Colon (tissue), 2 donors: ENCODE measurements around the gene PBRM1.
"Not testable (repeated sequence)": the region's sequence is repeated elsewhere in the genome, so short reads cannot be mapped to it uniquely, and the experiment has no call there.

Experiments
- FAIRE-seq: peaks from 2 replicates; lab custom pipeline; 2012; peaks lifted over from hg19 to GRCh38; lab: Jason Lieb, UNC
- donor health status: control.
- donor health status: control.

PBRM1 gene

DNA sequence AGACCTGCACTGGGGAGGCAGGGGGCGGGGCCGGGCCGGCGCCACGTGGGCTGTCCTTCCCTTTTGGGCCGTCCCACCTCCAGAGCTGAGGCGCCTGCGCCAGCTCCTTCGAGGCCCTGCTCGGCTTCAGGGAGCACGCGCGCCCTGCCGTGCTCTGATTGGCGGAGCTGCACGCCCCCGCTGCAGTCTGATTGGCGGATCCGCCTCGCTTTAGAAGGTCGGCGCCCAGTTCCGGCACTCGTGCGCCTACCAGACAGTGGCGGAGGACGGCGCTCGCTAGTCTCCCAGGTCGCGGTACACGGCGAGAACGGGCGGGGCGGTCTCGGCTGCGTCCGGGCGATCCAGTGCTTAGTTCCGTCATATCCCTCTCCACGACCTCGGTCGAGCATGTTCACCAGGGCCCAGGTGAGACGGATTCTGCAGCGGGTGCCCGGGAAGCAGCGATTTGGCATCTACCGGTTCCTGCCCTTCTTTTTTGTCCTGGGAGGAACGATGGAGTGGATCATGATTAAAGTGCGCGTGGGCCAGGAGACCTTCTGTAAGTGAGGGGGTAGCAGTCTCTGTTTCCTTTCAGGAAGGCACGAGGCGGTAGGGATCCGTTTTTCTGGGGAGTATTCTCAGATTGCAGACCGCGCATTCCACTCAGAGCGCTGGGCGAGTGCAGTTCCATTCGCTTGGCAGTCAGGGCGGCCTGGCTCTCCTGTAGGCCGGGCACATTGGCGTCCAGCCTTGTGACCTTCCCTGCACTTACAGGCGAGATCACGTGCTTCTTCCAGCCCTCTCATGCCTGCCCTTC is 149.1 kb downstream of the PBRM1 start, which contains the start of gene UQCC5:
Gene UQCC5, plus strand, starts transcription at position 237 of the 796 bp plus-strand sequence. Its CDS starts 151 bp downstream, at position 388.
- no peak for FAIRE-seq

DNA sequence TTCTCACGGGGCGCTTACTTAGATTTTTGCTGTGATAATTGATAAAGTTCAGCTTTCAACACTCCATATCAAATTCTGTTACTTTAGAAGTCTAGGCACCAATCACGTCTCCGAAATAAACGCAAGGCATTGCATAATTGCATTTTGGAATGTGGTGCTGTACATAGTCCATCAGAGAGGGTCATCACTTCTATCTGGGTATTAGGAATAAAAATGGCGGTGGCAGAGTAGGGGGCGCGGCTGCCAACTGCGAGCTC is 149.7 kb downstream of the PBRM1 start:
- FAIRE-seq, result no peak

DNA sequence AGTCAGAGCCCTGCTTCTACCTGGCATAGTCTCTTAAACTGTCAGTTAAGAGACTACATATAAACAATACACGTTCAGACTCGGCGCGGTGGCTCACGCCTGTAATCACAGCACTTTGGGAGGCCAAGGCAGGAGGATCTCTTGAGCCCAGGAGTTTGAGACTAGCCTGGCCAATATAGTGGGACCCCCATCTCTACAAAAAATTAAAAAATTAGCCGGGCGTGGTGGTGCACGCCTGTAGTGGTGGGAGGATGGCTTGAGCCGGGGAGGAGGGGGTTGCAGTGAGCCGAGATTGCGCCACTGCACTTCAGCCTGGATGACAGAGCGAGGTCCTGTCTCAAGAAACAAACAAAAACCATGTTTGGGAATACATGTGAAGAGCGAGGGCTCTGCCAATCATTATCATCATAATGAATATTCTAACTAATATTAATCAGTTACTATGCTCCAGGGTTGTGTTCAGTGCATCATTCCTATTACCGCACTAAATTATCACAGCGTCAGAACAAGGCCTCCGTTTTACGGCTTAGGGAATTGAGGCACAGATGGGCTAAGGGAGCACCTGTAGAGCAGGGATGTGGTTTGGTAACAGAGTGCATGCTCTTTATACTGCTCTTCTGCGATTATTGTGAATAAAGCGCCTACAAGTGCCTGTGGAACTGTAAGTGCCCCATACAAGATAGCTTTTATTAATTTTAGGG is 150.2 kb downstream of the PBRM1 start:
- FAIRE-seq, result no peak

- FAIRE-seq, result no peak
These were observed 151.2 kb downstream of the PBRM1 start for GRCh38 chr3:52534281-52535183.

- FAIRE-seq, result no peak
These were observed 152.0 kb downstream of the PBRM1 start, which contains the start of gene NT5DC2 for GRCh38 chr3:52533623-52534280. NT5DC2 (minus strand) TSS chr3:52533857; CDS start chr3:52533737, 120 bp downstream.

DNA sequence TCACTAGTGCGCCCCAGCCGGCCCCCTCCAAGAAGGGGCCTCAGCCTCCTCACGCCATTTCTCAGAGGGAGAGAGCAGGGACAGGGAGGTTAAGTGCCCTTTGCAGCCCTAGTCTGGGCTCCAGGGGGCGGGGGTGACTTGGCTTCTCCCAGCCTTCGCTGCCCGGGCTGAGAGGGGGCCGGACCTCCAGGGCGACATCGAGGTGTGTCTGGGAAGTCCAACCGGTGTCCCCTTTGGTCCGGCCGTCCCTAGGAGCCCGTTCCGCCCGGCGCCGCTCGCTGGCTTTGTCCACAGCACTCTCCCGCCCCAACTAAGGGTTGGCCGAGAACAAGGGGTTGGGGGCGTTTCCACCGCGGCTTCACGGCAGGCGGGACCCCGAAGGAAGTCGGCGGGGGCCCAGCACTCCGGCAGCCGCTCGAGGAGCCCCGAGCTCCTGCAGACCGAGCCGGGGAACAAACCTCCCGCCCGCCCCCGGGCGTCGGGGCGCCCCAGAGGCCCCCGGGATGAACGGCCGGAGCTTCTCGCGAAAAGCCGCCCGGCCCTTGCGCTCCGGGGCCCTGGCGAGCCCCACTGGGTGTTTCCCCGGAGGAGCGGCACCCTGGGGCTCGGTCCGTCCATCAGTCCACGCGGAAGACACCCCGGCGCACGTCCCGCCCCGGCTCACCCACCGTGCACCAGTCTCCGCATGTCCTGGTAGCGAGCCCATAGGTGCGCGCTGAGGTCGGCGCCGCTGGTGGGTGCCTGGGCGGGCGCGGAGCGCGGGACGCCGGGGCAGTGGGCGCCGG is 152.7 kb downstream of the PBRM1 start:
- no peak for FAIRE-seq

DNA sequence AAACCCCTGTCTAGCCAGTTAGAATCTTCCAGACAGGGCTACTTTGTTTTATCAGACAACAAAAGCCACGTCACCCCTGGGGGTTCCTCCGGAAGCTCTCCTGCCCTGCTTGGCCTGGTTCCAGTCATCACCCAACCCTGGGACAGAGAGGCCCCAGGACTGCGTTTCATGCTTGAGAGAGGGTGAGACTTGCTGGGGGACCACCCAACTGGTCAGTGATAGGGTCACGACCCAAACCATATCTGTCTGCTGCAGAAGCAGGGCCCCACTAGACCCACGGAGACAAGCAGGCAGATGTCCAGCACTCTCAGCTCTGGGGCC is 153.2 kb downstream of the PBRM1 start:
- FAIRE-seq, result no peak

GRCh38 chr3:52531860-52532516 is 153.7 kb downstream of the PBRM1 start:
- no peak for FAIRE-seq

DNA sequence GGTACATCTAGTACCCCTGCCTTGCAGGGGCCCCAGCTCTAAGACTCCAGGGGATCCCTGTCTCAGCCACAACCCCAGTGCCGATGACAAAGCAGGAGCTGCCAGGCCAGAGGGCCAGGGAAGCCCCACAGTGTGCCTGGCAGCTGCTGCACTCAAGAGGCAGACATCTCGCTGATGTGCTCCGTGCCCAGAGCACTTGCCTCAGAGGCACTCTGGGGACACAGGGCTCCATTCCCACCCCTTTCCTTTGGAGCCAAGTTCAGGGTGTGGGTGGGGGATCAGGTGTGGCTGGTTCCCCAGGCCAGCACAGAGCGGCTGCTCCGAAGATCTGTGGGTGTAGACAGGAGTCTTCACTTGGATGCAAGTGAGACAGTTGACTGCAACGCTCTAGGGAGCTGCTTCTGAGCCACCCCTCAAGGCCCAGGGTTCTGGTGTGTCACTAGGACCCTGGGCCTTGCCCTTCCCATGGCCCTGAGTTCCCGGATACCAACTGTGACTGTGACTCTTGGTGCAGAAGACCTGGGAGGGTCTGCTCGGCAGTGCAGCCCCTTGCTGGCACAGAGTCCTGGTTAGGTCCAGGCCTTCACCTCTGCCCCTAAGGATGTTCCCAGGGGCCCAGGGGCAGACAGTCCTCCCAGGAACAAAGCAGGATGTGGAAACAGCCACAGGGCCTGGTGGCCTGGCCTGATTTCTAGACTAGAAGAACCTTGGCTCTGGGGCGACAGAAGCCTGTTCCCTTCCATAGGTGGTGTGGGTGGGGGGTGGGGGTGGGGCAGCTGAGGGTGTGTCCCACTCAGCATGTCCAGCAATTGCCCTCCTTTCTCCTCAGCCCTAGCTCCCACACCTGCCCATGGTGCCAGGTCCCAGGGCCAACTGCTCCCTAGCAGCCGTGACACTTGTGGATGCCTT is 154.5 kb downstream of the PBRM1 start:
- FAIRE-seq, result no peak

- FAIRE-seq, result no peak
These were observed 156.1 kb downstream of the PBRM1 start for GRCh38 chr3:52529376-52530333.

- FAIRE-seq, result no peak
These were observed 156.9 kb downstream of the PBRM1 start for GRCh38 chr3:52528586-52529375.

- no peak for FAIRE-seq
These were observed 157.8 kb downstream of the PBRM1 start for GRCh38 chr3:52527732-52528585.

DNA sequence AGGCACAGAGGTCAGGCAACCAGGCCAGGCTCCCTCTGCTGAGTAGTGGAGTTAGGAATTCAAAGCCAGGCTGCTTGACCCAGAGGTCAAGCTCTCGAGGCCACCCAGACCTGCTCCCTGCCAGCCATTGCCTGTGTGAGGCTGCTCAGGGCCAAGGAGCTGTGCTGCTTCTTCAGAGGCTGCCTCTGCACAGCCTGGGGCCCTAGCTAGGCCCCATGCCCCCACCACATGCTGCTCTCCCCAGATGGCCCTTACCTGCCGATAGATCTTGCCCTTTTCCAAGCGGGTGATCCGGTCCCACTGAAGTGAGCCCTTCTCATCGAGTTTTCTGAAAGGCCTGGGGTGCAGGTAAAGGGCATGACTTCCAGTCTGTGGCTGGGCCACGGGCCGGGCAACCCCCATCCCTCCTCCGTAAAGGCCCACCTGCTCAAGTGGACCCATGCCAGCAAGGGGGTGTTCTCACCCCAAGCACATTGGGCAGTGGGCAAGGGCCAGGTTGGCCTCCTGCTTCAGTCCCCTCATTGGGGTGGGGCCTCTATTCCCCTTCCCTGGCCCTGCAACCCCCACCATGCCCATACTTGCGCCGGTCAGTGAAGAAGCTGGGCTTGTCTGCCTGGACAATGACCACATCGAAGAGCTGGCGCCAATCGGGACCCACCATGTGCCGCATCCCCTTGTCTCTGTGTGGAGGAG is 158.5 kb downstream of the PBRM1 start:
- FAIRE-seq, result no peak

GRCh38 chr3:52526671-52527038 is 159.1 kb downstream of the PBRM1 start:
- not testable (repeated sequence) for FAIRE-seq

- FAIRE-seq, result no peak
These were observed 159.8 kb downstream of the PBRM1 start for GRCh38 chr3:52525680-52526561.
